Left hindlimb (tissue), 1 donor: ENCODE results near the gene AKT3.

Source experiments
- DNase-seq: peaks from one replicate; pipeline ENCODE4 v3.0.0-alpha.2; 2018

AKT3 gene

GRCh38 chr1:243503155-243503554 lies 346.9 kb downstream of the AKT3 start:
- DNase-seq, result no peak

GRCh38 chr1:243501002-243501401 lies 349.0 kb downstream of the AKT3 start:
- no peak for DNase-seq

- no peak for DNase-seq
Measured at GRCh38 chr1:243500512-243500911, 349.5 kb downstream of the AKT3 start.

GRCh38 chr1:243499711-243500110 lies 350.3 kb downstream of the AKT3 start:
- DNase-seq, result no peak

GRCh38 chr1:243499248-243499647 lies 350.8 kb downstream of the AKT3 start:
- no peak for DNase-seq

GRCh38 chr1:243497939-243498681 lies 351.9 kb downstream of the AKT3 start:
- no peak for DNase-seq

- DNase-seq, result no peak
Measured at GRCh38 chr1:243496806-243497205, 353.2 kb downstream of the AKT3 start.

- DNase-seq, result no peak
Measured at GRCh38 chr1:243496187-243496646, 353.8 kb downstream of the AKT3 start.

GRCh38 chr1:243495442-243496186 lies 354.4 kb downstream of the AKT3 start:
- DNase-seq, result no peak

- DNase-seq, result no peak
Measured at GRCh38 chr1:243494741-243495431, 355.2 kb downstream of the AKT3 start.

GRCh38 chr1:243493156-243494129 lies 356.6 kb downstream of the AKT3 start:
- no peak for DNase-seq

GRCh38 chr1:243490748-243491686 lies 359.0 kb downstream of the AKT3 start:
- DNase-seq, result no peak

GRCh38 chr1:243489681-243490546 lies 360.1 kb downstream of the AKT3 start:
- no peak for DNase-seq

GRCh38 chr1:243489158-243489527 lies 360.9 kb downstream of the AKT3 start:
- DNase-seq, result no peak

GRCh38 chr1:243488459-243489157 lies 361.4 kb downstream of the AKT3 start:
- DNase-seq, result no peak

- DNase-seq, result no peak
Measured at GRCh38 chr1:243487649-243488227, 362.3 kb downstream of the AKT3 start.

- no peak for DNase-seq
Measured at GRCh38 chr1:243487036-243487648, 362.9 kb downstream of the AKT3 start.

- DNase-seq, result no peak
Measured at GRCh38 chr1:243483952-243484351, 366.1 kb downstream of the AKT3 start.
